Bronchial epithelial cell (primary cell): ENCODE results near the gene LMO7. TPM values are rescaled to one million over a fixed set of nuclear protein-coding genes. Genes with fewer than 3 reads are reported as not detected.

Experiments used
- DNase-seq: peaks from one replicate; pipeline ENCODE4 v3.0.0-alpha.2; 2010; ENCODE audit warnings: low read depth
- FAIRE-seq: peaks from 2 replicates; lab custom pipeline; 2011; peaks lifted over from hg19 to GRCh38; lab: Jason Lieb, UNC
- H3K27me3 ChIP-seq: 2 replicates; pipeline ENCODE4 v1.5.1; 2011; ENCODE audit warnings: low read length; ENCODE audit not compliant: control insufficient read depth, insufficient read depth
- H3K36me3 ChIP-seq: 2 replicates; pipeline ENCODE4 v1.5.1; 2011; ENCODE audit warnings: low read length; ENCODE audit not compliant: control insufficient read depth, insufficient read depth
- H3K4me3 ChIP-seq: 2 replicates; pipeline ENCODE4 v1.5.1; 2011; ENCODE audit warnings: mild to moderate bottlenecking, low read depth, low read length, control low read depth
- total RNA-seq: library from RNA; depleted of rRNA; stranded (reverse); fragments of >200 nt; gene quantifications from 2 replicates; pipeline ENCODE4 v1.2.1, GENCODE V29; 2014
- TF ChIP-seq, protein P1 (sequence below): IDR thresholded peaks from 2 replicates; pipeline ENCODE4 v1.5.1; 2011; ENCODE audit warnings: mild to moderate bottlenecking, moderate library complexity, low read length, control low read depth, inconsistent platforms; ENCODE audit not compliant: insufficient read depth, severe bottlenecking

LMO7 gene
- total RNA-seq, 1 donor from 2014 or later, result 150 TPM

DNA sequence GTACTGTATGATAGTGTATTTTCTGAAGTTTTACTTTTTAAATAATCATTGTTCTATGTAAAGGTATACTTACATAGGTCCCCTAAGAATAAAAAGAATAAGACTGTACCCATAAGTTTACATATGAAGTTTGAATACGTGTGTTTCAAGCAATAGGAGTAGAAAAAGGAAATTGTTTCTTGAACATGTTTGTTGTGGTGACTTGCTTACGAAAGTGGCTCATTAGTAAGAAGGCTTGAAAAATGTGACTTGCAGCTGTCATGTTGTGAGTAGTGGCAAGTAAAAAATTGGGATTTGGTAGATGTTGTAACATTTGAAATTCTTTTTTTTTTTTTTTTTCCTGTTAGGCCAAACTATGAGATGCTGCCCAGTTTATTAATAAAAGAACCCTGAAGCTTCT is 203.3 kb downstream of the LMO7 start:
- FAIRE-seq, result no peak
- no peak for DNase-seq
- TF ChIP-seq, protein P1, sequence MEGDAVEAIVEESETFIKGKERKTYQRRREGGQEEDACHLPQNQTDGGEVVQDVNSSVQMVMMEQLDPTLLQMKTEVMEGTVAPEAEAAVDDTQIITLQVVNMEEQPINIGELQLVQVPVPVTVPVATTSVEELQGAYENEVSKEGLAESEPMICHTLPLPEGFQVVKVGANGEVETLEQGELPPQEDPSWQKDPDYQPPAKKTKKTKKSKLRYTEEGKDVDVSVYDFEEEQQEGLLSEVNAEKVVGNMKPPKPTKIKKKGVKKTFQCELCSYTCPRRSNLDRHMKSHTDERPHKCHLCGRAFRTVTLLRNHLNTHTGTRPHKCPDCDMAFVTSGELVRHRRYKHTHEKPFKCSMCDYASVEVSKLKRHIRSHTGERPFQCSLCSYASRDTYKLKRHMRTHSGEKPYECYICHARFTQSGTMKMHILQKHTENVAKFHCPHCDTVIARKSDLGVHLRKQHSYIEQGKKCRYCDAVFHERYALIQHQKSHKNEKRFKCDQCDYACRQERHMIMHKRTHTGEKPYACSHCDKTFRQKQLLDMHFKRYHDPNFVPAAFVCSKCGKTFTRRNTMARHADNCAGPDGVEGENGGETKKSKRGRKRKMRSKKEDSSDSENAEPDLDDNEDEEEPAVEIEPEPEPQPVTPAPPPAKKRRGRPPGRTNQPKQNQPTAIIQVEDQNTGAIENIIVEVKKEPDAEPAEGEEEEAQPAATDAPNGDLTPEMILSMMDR, result no peak
- Histone ChIP-seq H3K36me3 (peaks cover 13% of the 10 kb centered on the region), H3K27me3 (no peaks in the 10 kb centered on the region), H3K4me3 (no peak overlapping the region)

DNA sequence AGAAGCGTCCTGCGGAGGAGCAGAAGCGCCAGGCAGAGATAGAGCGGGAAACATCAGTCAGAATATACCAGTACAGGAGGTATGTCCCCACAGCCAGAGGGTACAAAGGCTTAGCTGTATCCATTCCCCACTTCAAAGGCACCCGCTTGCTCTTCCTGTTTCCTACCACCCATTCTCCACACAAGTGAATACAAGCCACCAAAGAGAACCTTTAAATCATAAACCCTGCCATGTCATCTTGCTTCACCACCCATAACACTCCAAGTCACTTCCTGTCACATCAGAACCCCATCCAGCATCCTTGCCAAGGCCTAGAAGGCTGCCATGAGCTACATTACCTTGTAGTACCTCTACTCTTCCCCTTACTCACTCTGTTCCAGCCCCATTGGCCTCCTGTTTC is 205.8 kb downstream of the LMO7 start:
- H3K4me3 ChIP-seq, result no peak overlapping the region
- FAIRE-seq (no peak), DNase-seq (no peak)
- TF ChIP-seq, protein P1, result no peak
- H3K27me3 ChIP-seq, result no peaks in the 10 kb centered on the region
- peaks cover 13% of the 10 kb centered on the region for H3K36me3 ChIP-seq

DNA sequence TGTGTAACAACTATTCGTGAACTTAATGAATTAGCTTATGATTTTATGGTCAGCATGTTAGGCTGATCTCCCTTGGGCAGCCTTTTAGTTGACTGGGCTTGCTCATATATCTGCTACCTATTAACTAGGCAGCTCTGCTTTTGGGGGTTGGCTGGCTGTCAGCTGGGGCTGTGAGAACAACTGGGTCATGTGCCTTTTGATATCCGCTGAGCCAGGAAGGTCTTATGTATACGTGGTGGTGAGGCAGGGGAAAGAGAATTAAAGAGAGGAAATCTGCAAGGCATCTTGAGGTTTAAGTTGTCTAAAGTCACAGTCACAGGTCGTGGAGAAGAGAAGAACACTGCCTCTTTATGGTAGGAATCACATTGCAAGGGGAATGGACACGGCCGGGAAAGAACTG is 206.9 kb downstream of the LMO7 start:
- FAIRE-seq, result no peak
- TF ChIP-seq, protein P1, result no peak
- H3K4me3 ChIP-seq, result no peak overlapping the region
- no peak for DNase-seq
- H3K36me3 ChIP-seq, result peaks cover 13% of the 10 kb centered on the region
- no peaks in the 10 kb centered on the region for H3K27me3 ChIP-seq

DNA sequence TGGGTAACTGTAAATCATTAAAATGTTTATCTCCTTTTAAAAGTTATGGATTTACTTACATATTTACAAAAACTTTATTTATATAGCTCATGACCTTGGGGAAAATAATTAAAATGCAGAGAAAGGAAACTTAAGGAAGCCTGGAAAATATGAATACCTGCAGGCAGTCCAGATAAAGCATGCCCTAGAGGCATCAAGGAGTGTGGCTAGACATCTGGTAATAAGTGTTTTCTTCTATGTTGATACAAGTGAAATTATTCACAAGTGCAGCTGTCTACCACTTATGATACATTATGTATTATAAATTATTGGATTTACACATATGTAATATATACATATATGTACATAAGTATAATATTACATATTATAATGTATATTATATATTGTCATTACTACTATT is 207.9 kb downstream of the LMO7 start:
- no peak overlapping the region for H3K4me3 ChIP-seq
- FAIRE-seq (no peak), DNase-seq (no peak)
- no peaks in the 10 kb centered on the region for H3K27me3 ChIP-seq
- TF ChIP-seq, protein P1, result no peak
- peaks cover 14% of the 10 kb centered on the region for H3K36me3 ChIP-seq

DNA sequence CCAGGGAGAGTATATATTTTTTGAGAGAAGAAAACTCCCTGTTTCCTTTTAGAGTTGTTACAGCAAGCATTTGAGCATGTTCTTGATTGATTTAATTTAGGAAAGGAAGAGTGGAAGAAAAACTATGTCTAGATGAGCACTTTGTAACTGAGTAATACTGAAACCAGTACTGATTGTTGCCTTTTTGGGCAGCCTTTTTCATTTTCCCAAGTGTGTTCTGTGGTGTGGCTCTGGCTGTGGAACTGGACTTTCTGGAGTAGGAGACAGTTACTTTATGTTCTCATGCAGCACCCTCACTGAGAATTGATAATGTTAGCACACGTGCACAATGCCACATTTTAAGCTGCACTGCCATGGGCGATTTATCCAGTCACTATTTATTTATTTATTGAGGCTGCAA is 211.5 kb downstream of the LMO7 start:
- FAIRE-seq (no peak), DNase-seq (no peak)
- Histone ChIP-seq H3K27me3 (no peaks in the 10 kb centered on the region), H3K4me3 (no peak overlapping the region), H3K36me3 (peaks cover 8% of the 10 kb centered on the region)
- TF ChIP-seq, protein P1, result no peak

DNA sequence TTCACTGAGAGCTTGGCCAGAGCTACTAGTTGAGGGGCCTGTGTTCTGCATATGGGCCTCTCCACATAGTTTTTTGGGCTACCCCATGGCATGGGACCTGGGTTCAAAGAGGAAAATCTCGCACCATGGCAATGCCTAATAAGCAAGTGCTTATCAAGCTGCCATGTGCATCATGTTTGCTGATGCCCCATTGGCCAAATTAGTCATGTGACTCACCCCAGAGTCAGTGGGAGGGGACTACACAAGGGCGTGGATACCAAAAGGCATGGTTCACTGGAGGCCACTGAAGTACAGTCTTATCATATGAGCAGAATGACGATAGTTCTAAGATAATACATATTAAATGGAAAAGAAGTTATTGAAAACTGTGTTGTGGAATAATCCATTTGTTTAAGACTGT is 214.8 kb downstream of the LMO7 start:
- TF ChIP-seq, protein P1, result no peak
- DNase-seq (no peak), FAIRE-seq (no peak)
- Histone ChIP-seq H3K4me3 (no peak overlapping the region), H3K27me3 (no peaks in the 10 kb centered on the region), H3K36me3 (peaks cover 5% of the 10 kb centered on the region)
